ENCODE data around the gene LTC4S. TPM values are rescaled to one million over a fixed set of nuclear protein-coding genes. Genes with fewer than 3 reads are reported as not detected.

LTC4S gene
- total and polyA plus RNA-seq, 9 of the 15 experiments (the other 6 are each of a cell fraction or from before 2014, with no cell fraction given): 0.17 to 0.77 (median 0.75) TPM; not detected in 6

DNA sequence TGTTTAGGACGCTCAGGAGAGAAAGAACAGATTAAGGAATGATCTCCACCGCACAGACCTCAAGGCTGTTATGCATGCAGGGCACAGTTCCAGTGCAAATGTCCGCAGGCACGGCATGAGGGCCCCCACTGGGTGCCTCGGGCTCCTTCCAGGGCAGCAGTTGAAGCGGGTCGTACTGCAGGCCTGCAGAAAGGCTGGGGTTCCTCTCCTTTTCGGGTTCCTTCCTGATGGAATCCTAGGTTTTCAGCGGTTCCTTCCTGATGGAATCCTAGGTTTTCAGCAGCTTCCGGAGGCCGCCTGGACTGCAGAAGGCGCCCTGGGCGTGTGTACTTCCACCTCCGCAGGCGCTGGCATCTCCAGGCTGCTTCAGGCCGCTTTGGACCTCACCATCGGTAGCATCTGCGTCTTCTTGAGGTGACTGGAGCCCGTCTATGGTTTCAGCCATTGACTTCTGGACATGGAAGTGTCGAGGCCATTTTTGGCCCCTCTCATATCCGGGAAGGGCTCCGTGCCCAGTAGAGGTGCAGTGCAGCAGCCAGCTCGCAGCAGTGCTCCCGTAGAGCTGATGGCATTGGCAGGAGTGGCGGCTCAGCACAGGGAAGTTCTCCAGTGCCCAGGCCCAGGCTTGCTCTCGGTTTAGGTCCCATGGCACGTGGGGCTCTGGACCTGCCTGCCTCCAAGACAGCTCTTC, 18.5 kb downstream of the LTC4S start (continued):
- TF ChIP-seq, protein P1, sequence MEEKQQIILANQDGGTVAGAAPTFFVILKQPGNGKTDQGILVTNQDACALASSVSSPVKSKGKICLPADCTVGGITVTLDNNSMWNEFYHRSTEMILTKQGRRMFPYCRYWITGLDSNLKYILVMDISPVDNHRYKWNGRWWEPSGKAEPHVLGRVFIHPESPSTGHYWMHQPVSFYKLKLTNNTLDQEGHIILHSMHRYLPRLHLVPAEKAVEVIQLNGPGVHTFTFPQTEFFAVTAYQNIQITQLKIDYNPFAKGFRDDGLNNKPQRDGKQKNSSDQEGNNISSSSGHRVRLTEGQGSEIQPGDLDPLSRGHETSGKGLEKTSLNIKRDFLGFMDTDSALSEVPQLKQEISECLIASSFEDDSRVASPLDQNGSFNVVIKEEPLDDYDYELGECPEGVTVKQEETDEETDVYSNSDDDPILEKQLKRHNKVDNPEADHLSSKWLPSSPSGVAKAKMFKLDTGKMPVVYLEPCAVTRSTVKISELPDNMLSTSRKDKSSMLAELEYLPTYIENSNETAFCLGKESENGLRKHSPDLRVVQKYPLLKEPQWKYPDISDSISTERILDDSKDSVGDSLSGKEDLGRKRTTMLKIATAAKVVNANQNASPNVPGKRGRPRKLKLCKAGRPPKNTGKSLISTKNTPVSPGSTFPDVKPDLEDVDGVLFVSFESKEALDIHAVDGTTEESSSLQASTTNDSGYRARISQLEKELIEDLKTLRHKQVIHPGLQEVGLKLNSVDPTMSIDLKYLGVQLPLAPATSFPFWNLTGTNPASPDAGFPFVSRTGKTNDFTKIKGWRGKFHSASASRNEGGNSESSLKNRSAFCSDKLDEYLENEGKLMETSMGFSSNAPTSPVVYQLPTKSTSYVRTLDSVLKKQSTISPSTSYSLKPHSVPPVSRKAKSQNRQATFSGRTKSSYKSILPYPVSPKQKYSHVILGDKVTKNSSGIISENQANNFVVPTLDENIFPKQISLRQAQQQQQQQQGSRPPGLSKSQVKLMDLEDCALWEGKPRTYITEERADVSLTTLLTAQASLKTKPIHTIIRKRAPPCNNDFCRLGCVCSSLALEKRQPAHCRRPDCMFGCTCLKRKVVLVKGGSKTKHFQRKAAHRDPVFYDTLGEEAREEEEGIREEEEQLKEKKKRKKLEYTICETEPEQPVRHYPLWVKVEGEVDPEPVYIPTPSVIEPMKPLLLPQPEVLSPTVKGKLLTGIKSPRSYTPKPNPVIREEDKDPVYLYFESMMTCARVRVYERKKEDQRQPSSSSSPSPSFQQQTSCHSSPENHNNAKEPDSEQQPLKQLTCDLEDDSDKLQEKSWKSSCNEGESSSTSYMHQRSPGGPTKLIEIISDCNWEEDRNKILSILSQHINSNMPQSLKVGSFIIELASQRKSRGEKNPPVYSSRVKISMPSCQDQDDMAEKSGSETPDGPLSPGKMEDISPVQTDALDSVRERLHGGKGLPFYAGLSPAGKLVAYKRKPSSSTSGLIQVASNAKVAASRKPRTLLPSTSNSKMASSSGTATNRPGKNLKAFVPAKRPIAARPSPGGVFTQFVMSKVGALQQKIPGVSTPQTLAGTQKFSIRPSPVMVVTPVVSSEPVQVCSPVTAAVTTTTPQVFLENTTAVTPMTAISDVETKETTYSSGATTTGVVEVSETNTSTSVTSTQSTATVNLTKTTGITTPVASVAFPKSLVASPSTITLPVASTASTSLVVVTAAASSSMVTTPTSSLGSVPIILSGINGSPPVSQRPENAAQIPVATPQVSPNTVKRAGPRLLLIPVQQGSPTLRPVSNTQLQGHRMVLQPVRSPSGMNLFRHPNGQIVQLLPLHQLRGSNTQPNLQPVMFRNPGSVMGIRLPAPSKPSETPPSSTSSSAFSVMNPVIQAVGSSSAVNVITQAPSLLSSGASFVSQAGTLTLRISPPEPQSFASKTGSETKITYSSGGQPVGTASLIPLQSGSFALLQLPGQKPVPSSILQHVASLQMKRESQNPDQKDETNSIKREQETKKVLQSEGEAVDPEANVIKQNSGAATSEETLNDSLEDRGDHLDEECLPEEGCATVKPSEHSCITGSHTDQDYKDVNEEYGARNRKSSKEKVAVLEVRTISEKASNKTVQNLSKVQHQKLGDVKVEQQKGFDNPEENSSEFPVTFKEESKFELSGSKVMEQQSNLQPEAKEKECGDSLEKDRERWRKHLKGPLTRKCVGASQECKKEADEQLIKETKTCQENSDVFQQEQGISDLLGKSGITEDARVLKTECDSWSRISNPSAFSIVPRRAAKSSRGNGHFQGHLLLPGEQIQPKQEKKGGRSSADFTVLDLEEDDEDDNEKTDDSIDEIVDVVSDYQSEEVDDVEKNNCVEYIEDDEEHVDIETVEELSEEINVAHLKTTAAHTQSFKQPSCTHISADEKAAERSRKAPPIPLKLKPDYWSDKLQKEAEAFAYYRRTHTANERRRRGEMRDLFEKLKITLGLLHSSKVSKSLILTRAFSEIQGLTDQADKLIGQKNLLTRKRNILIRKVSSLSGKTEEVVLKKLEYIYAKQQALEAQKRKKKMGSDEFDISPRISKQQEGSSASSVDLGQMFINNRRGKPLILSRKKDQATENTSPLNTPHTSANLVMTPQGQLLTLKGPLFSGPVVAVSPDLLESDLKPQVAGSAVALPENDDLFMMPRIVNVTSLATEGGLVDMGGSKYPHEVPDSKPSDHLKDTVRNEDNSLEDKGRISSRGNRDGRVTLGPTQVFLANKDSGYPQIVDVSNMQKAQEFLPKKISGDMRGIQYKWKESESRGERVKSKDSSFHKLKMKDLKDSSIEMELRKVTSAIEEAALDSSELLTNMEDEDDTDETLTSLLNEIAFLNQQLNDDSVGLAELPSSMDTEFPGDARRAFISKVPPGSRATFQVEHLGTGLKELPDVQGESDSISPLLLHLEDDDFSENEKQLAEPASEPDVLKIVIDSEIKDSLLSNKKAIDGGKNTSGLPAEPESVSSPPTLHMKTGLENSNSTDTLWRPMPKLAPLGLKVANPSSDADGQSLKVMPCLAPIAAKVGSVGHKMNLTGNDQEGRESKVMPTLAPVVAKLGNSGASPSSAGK (IDR thresholded peaks at IDR 0.05): peak; percentile 20; the same call in 1 of the 2 replicates
- TF ChIP-seq E2F6 (IDR thresholded peaks at IDR 0.05; ENCODE audit: borderline replicate concordance in 1 of 2, extremely low read depth in 1 of 2, insufficient read depth in 1 of 2, insufficient read length in 1 of 2, low read depth in 1 of 2, low read length in 1 of 2, poor library complexity in 1 of 2, severe bottlenecking in 1 of 2): peak in 1 of 2 experiments; percentile 3
- TF ChIP-seq ZBTB17 (CRISPR knock-in tag; IDR thresholded peaks at IDR 0.05): 0 out of 2 replicates have a peak, but pooled peaks have one; percentile 20
- 0 out of 4 replicates have a peak, but pooled peaks of 1 of the 2 experiments have one; percentile 16 for TF ChIP-seq MAZ (CRISPR knock-in tag; conservative IDR thresholded peaks at IDR 0.05 in 1 of 2, IDR thresholded peaks at IDR 0.05 in 1 of 2)

Measured in K562 (cell line).